NCI-H345 treated with DMSO at 0.1 percent for 48 hours (cell line): ENCODE data around the gene HSP90AB1.

Experiments
- DNase-seq: peaks from one replicate; lab custom pipeline; 2025; ENCODE audit not compliant: unreplicated experiment; lab: John Stamatoyannopoulos, UW

Gene HSP90AB1

GRCh38 chr6:44268095-44268628, 21.3 kb downstream of the HSP90AB1 start:
- peak; percentile 75 for DNase-seq

- DNase-seq, result no peak
Observed at GRCh38 chr6:44269178-44269920, 22.4 kb downstream of the HSP90AB1 start.

- DNase-seq, result no peak
Observed at GRCh38 chr6:44269921-44270525, 23.1 kb downstream of the HSP90AB1 start, which contains the start of gene TMEM151B. Gene TMEM151B, plus strand, starts transcription at chr6:44270450. Its CDS starts 293 bp downstream, at chr6:44270743.

DNA sequence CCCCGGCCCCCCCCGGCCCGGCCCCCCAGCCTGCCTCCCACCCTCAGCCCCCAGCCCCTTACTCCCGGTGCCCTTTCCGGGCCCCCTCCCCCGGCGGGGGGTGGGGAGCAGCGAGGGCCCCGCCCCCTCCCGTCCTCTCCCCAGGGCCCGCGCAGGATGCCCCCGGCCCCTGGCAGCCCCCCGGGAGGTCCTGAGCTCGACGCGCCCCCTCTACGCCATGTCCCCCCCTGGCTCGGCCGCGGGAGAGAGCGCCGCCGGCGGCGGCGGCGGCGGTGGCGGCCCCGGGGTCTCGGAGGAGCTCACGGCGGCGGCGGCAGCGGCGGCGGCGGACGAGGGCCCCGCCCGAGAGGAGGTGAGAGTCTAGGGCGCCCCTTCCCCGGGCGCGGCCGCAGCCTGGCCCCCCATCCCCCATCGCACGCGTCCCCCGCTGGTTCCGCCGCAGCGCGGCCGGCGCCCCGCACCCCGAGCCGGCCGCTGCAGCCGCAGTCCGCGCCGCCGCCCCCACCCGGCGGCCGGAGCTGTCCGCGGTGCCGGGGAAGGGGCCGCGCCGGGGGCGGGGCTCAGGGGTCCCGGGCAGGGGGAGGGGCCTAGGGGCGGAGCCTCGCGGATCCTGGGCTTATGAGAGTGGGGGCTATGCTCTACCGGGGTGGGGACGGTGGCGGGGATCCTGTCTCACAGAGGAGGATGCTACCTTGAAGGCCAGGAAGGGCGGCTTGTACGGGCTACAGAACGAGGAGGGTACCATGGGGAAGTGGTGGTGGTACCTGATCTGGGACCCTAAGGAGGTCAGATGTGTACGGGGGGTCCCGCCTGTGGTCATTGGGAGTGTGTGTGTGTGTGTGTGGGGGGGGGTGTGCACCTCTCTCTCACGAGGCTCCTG, 23.9 kb downstream of the HSP90AB1 start:
- DNase-seq, result peak; percentile 19

DNA sequence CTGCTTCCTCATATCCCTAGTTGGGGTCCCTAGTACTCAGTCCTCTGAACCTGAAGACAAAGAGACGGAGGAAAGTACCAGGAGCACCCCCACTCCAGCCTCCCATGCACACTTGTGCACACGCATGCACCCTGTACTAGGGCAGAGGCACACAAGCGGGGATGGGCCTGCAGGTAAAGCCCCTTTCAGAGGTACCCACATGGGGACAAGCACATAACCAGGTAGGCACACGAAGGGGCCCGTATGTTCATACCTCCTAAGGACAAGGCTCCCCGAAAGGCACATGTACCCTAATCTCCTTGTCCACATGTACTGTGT, 24.5 kb downstream of the HSP90AB1 start:
- DNase-seq, result no peak

DNA sequence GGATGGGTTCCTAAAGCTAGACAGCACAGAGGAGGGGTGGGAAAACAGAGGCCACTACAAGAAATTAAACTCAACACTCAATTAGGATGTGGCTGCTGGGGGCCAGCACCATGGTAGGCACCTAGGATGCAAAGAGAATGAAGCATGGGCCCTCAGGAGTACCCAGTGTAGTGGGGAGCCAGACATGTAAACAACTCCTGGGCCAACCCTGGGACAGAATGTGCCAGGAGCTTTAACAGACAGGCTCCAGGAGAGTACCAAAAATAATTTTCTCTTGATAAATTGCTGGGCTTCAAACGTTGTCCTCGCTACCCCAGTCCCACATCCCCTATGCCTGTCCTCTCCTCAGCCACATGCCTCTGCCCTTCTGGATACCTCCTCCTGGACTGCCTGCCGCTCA, 25.0 kb downstream of the HSP90AB1 start:
- DNase-seq, result no peak

DNA sequence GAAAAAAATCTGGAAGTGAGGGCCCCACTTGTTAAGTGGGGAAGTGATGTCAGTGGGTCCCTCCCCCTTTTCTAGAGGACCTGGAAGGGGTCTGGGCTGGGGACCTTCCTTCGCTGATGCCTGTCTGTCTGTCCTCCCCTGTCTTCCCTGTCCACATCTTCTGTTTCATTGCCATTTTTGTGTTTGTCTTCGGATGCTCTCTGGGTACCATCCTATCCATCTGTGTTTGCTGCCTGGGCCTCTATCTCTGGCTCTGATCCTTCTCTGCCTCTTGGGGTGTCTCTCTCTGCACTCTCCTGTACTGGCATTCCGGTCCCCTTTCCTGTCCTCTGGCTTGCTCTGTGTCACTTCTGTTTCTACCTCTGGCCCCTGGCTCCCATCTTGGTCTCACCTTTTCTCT, 25.6 kb downstream of the HSP90AB1 start:
- no peak for DNase-seq

- no peak for DNase-seq
Observed at GRCh38 chr6:44272999-44273566, 26.2 kb downstream of the HSP90AB1 start.

DNA sequence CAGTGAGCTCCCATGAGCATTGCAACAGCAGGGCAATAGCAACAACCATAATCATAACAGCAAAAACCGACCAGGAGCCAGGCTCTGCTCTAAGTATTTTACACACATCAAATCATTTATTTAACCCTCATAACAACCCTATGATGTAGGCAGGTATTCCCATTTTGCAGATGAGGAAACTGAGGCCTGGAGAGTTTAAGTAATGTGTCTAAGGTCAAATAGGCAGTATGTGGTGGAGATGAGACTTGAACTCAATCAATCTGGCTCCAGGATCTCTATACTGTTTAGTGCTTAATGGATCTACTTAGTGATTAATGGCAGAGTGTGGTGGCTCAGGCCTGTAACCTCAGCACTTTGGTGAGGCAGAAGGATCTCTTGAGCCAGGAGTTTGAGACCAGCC, 26.7 kb downstream of the HSP90AB1 start:
- no peak for DNase-seq

- no peak for DNase-seq
Observed at GRCh38 chr6:44275271-44275748, 28.4 kb downstream of the HSP90AB1 start.

DNA sequence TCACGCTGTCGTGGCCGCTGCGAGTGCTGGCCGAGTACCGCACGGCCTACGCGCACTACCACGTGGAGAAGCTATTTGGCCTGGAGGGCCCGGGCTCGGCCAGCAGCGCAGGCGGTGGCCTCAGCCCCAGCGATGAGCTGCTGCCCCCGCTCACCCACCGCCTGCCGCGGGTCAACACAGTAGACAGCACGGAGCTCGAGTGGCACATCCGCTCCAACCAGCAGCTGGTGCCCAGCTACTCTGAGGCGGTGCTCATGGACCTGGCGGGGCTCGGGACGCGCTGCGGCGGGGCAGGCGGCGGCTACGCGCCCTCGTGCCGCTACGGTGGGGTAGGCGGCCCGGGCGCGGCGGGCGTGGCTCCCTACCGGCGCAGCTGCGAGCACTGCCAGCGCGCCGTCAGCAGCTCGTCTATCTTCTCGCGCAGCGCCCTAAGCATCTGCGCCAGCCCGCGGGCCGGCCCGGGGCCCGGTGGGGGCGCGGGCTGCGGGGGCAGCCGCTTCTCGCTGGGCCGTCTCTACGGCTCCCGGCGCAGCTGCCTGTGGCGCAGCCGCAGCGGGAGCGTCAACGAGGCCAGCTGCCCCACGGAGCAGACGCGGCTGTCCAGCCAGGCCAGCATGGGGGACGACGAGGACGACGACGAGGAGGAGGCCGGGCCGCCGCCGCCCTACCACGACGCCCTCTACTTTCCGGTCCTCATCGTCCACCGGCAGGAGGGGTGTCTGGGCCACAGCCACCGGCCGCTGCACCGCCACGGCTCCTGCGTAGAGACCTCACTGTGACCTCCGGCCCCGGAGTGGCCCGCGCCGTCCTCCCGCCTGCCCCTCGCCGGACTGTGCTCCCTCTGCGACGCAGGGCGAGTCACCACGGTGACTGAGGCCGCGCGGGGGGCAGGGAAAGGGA, 29.1 kb downstream of the HSP90AB1 start:
- DNase-seq, result no peak

DNA sequence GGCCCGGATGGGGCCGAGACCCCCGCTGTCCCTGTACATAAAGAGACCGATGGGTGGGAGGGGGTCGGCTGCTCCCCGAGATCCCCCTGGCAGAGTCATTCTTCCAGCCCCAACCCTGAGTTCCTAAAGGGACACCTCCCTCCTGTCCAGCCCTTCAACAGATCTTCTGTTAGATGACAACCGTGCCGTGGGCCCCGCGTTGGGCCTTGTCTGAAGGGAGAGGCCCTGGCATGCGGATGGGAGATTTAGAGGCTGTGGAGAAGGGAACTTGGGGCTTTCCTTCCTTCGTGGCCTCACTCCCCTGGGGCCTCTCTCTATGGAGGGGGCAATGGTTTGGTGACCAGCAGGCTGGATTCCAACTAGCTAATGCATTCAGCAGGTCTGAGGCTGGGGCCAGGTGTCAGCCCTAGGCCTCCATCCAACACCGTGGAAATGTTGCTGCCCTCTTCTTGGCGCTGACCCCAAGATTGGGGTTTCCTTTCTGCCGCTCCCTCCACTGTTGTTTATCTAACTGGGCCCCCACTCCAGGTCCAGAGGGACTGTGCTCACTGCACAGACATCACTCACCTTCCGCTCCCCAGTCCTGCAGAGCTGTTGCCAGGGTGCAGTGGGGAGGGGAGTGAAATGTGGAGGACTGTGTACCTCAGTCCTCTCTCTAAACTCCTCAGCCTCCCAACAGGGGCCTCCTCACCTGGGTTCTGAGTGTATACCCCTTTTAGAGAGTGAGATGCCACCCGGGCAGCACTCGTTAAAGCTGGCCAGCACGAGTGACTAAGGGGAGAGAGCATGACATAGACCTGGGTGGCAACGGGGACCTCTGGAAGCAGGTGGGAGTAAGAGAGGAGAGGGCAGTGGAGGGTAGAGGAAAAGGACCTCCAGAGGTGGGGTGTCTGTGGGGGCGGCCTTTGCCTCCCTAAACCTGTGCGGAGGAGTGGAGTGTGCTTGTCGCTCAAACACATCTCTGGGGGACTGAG, 30.1 kb downstream of the HSP90AB1 start:
- DNase-seq, result no peak

GRCh38 chr6:44277763-44278162, 30.9 kb downstream of the HSP90AB1 start:
- no peak for DNase-seq

DNA sequence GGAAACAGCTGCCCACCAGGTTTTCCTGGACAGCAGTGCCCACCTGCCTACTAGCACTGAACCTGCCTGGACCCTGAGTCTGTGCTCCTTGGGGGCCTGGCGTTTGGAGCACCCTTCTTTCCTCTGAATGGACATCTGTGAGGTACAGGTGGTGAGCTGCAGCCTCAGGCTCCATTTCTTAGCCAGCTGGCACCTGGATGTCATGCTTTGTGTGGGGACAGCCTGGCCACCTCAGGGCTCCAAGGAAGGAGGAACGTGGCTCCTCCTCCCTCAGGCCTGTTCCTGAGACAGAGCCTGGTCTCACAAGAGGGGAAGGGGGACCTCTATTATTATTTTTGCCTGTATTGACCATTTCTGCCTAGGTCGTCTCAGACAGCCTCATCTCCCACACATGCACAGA, 31.4 kb downstream of the HSP90AB1 start:
- DNase-seq, result no peak

- no peak for DNase-seq
Observed at GRCh38 chr6:44278774-44279697, 32.1 kb downstream of the HSP90AB1 start.

DNA sequence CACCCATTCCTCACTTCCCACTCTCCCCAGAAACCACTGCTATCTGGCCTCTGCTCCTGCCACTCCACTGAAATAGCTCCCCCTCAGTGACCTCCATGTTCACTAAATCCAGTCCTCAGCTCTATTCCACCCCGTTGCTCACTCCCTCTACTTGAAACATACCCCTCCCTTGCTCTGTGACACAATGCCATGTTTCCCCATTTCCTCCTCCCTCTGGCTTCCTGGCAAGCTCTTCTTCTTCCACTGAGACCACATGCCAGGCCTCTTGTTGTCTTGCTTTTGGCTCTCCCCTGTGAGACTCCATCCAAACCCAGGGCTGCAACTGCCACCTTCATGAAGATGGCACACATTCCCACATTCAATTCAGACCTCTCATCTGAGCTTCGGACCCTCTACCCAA, 37.2 kb downstream of the HSP90AB1 start:
- DNase-seq, result no peak

DNA sequence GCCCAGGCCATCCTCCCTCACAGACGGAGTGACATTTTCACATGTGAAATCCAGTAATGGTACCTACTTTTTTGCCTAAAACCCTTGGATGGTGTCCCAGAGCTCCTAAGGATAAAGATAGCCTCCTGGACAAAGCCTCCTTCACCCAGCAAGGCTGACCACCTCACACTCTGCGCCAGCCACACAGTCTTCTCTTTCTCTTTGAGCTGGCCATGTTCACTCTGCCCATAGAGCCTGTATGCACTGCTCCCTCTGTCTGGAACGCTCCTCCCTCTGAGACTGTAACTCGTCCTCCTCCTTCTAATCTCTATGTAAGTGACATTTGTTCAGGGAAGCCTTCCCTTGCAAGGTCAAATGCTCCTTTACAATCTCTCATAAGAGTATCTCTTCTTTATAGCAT, 38.0 kb downstream of the HSP90AB1 start:
- DNase-seq, result no peak
